RWPE2 (cell line): Measurements from ENCODE around the gene BOLA3.

Experiments
- ATAC-seq: fragments of 200-7000 bp; cut with Tn5 transposase; 3 replicates; pipeline ENCODE4 v1.9.1; 2021; ENCODE audit warnings: low read depth
- DNase-seq: peaks from one replicate; pipeline ENCODE4 v3.0.0-alpha.2; 2020; ENCODE audit warnings: low spot score
- H3K27ac ChIP-seq: fragments of 450-650 bp; 2 replicates; pipeline ENCODE4 v1.5.1; 2017; ENCODE audit warnings: mild to moderate bottlenecking; ENCODE audit not compliant: poor library complexity, severe bottlenecking
- H3K27me3 ChIP-seq: fragments of 250-450 bp; sonication (Bioruptor Pico); 2 replicates; pipeline ENCODE4 v1.5.1; 2021; ENCODE audit warnings: mild to moderate bottlenecking, moderate library complexity; ENCODE audit not compliant: insufficient read depth, poor library complexity, severe bottlenecking
- H3K36me3 ChIP-seq: fragments of 250-450 bp; sonication (Bioruptor Pico); 2 replicates; pipeline ENCODE4 v1.5.1; 2020; ENCODE audit warnings: low read depth, mild to moderate bottlenecking, moderate library complexity
- H3K4me1 ChIP-seq: fragments of 250-450 bp; sonication (Bioruptor Pico); 2 replicates; pipeline ENCODE4 v1.5.1; 2021; ENCODE audit warnings: mild to moderate bottlenecking, moderate library complexity; ENCODE audit not compliant: insufficient read depth, poor library complexity, severe bottlenecking
- H3K4me3 ChIP-seq: fragments of 250-450 bp; sonication (Bioruptor Pico); 2 replicates; pipeline ENCODE4 v1.5.1; 2021; ENCODE audit warnings: mild to moderate bottlenecking, moderate library complexity; ENCODE audit not compliant: severe bottlenecking
- H3K9me3 ChIP-seq: fragments of 250-450 bp; sonication (Bioruptor Pico); 2 replicates; pipeline ENCODE4 v1.5.1; 2021; ENCODE audit warnings: mild to moderate bottlenecking, moderate library complexity; ENCODE audit not compliant: severe bottlenecking
- TF ChIP-seq, protein P1 (sequence below): fragments of 450-650 bp; IDR thresholded peaks from one replicate; pipeline ENCODE4 v1.5.1; 2017; ENCODE audit warnings: mild to moderate bottlenecking, moderate library complexity; ENCODE audit not compliant: poor library complexity, severe bottlenecking

BOLA3 gene

DNA sequence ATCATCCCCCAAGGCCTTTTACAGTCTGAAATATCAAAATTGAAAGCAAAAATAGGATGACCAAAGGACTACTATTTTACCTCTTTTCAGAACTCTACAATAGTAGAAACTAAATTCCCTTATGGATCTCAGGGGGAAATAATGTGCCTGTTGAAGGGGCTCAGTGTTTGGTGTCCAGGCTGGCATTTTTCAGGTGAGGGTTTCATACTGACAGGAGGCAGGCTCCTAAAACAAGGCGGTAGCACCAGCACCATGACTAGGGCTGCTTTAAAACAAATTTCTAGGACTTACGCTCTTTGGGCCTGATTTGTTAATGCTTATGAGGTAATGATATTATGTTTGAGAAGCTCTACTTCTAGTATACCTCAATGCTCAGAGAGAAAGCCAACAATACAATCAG lies 5.2 kb upstream of the BOLA3 start:
- DNase-seq (no peak), ATAC-seq (no peak)
- no peak overlapping the region for H3K4me3 ChIP-seq
- no peak overlapping the region for H3K27ac ChIP-seq
- H3K36me3 ChIP-seq: peaks cover 63% of the 10 kb centered on the region
- no peaks in the 10 kb centered on the region for H3K9me3 ChIP-seq
- H3K27me3 ChIP-seq: no peaks in the 10 kb centered on the region
- no peaks in the 10 kb centered on the region for H3K4me1 ChIP-seq
- TF ChIP-seq, protein P1, sequence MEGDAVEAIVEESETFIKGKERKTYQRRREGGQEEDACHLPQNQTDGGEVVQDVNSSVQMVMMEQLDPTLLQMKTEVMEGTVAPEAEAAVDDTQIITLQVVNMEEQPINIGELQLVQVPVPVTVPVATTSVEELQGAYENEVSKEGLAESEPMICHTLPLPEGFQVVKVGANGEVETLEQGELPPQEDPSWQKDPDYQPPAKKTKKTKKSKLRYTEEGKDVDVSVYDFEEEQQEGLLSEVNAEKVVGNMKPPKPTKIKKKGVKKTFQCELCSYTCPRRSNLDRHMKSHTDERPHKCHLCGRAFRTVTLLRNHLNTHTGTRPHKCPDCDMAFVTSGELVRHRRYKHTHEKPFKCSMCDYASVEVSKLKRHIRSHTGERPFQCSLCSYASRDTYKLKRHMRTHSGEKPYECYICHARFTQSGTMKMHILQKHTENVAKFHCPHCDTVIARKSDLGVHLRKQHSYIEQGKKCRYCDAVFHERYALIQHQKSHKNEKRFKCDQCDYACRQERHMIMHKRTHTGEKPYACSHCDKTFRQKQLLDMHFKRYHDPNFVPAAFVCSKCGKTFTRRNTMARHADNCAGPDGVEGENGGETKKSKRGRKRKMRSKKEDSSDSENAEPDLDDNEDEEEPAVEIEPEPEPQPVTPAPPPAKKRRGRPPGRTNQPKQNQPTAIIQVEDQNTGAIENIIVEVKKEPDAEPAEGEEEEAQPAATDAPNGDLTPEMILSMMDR: no peak

DNA sequence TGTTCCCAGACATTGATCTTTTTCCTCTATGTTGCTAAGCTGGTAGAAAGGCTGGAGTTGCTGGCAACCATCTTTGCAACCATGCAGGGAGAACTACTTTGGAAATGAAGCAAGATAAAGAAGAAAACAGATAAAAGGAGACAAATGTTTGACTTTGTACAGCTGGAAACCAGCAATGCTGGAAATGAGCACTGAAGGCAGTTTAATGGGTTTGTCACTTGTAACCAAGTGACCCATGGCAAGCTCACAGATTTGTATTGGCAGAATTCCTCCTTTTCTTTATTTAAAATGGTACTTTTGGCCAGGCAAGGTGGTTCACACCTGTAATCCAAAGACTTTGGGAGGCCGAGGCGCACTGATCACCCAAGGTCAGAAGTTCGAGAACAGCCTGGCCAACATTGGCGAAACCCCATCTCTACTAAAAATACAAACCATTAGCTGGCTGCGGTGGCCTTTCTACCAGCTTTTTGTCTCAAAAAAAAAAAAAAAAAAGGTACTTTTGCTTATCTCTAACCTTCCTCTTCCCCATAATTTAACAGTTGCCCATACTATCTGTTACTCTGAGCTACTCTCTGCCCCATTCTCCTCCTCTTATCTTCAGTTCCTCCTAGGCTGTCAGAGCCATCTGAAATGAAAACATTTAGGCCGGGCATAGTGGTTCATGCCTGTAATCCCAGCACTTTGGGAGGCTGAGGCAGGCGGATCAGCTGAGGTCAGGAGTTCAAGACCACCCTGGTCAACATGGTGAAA lies 2.0 kb upstream of the BOLA3 start:
- no peak overlapping the region for H3K4me3 ChIP-seq
- no peaks in the 10 kb centered on the region for H3K9me3 ChIP-seq
- ATAC-seq: no peak
- H3K36me3 ChIP-seq: peaks cover 32% of the 10 kb centered on the region
- no peaks in the 10 kb centered on the region for H3K27me3 ChIP-seq
- no peaks in the 10 kb centered on the region for H3K4me1 ChIP-seq
- H3K27ac ChIP-seq: no peak overlapping the region
- DNase-seq: no peak
- TF ChIP-seq, protein P1: no peak

DNA sequence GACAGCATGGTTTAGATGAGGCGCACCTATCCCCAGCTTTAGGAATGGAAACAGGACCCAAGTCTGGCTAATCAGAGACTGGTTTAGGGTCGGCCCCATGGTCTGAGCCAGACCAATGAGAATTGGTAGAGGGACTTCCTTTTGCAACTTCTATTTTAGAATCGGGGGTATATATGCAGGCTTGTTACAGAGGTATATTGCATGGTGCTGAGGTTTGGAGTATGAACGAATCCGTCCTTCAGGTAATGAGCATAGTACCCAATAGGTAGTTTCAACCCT lies 1.5 kb upstream of the BOLA3 start:
- no peaks in the 10 kb centered on the region for H3K27me3 ChIP-seq
- ATAC-seq (no peak), DNase-seq (no peak)
- H3K4me1 ChIP-seq: no peaks in the 10 kb centered on the region
- H3K9me3 ChIP-seq: no peaks in the 10 kb centered on the region
- H3K36me3 ChIP-seq: peaks cover 30% of the 10 kb centered on the region
- H3K27ac ChIP-seq: no peak overlapping the region
- TF ChIP-seq, protein P1: no peak
- H3K4me3 ChIP-seq: no peak overlapping the region

DNA sequence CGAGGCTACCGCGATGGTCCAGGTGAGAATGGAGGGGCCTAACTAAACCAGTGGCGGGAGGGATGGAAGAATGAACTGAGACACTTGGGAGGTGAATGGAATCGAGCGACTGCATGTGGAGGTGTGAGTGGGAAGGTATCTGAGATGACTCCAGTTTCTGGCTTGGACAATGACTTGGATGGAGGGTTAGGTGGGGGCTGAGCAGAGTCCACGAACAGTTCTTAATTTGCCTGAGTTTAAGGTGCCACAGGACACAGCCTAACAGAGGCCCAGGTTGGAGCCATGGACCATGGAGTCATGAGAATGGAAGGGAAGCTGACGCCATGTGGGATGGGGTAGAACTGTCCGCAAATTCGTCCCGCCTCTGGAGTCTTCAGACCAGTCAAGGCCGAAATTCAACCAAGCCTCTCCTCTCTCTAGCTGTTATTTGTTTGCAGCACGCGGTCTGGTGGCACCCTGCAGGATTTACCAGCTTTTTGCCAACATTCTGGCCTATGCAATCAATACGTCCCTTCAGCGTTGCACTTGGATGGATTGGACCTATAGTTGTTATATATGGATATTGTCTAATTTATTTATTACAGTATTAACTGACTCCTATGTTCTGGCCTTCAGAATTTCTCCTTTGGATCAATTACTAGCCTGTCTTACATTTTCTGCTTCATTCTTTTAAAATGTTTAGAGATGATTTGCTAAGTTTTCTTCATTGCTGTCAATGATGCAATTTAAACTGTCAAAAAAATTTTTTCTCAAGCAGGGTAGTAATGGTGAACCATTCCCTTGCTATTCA lies 940 bp upstream of the BOLA3 start:
- TF ChIP-seq, protein P1: no peak
- no peak for DNase-seq
- Histone ChIP-seq H3K9me3 (no peaks in the 10 kb centered on the region), H3K4me3 (peak overlapping the region; percentile 94), H3K4me1 (no peaks in the 10 kb centered on the region), H3K27ac (peak overlapping the region; percentile 49), H3K36me3 (peaks cover 28% of the 10 kb centered on the region), H3K27me3 (no peaks in the 10 kb centered on the region)
- ATAC-seq: no peak
